Muscle of leg (tissue), 11 donors: ENCODE data around the gene NRSN2. TPM values are rescaled to one million over a fixed set of nuclear protein-coding genes. Genes with fewer than 3 reads are reported as not detected.
"Not testable (repeated sequence)": the region's sequence is repeated elsewhere in the genome, so short reads cannot be mapped to it uniquely, and the experiment has no call there.

ENCODE experiments used
- DNase-seq: peaks from one replicate; pipeline ENCODE4 v3.0.0; 2013
- H3K27ac ChIP-seq: one replicate; pipeline ENCODE4 v1.5.1; 2013; ENCODE audit warnings: mild to moderate bottlenecking, low read length, control low read depth
- H3K27me3 ChIP-seq: one replicate; pipeline ENCODE4 v1.6.1; 2013; ENCODE audit warnings: low read length; ENCODE audit not compliant: control insufficient read depth, insufficient read depth
- H3K36me3 ChIP-seq: one replicate; pipeline ENCODE4 v1.6.1; 2013; ENCODE audit warnings: low read length; ENCODE audit not compliant: control insufficient read depth, insufficient read depth
- H3K4me1 ChIP-seq: one replicate; pipeline ENCODE4 v1.6.1; 2013; ENCODE audit warnings: low read length; ENCODE audit not compliant: control insufficient read depth, insufficient read depth
- H3K4me3 ChIP-seq: one replicate; pipeline ENCODE4 v1.5.1; 2013; ENCODE audit warnings: low read length, control low read depth
- H3K9me3 ChIP-seq: replicated peaks from 2 replicates; pipeline ENCODE4 v1.6.1; 2013; ENCODE audit warnings: low read depth, low read length; ENCODE audit not compliant: control insufficient read depth
- WGBS: methylation state at CpG from one replicate; pipeline ENCODE4 v1.1.5; 2013; ENCODE audit warnings: missing lambda C conversion rate; ENCODE audit not compliant: insufficient coverage; 5-methylcytosine and 5-hydroxymethylcytosine counted together
- polyA plus RNA-seq, 8 donors: library from polyadenylated mRNA; unstranded; fragments of 120-200 nt; gene quantifications; one replicate each; pipeline versions ENCODE4 v1.2.1 to v1.2.3, GENCODE V29; 2013; ENCODE audit warnings: inconsistent platforms in 1 of 8, low replicate concordance in 1 of 8; ENCODE audit not compliant: insufficient read length in 8 of 8, insufficient read depth in 1 of 8
- total RNA-seq: library from RNA; stranded (reverse); fragments of 120-200 nt; gene quantifications from one replicate; pipeline ENCODE4 v1.2.4, GENCODE V29; 2013

NRSN2 gene
- total and polyA plus RNA-seq, 9 donors, result 12.4 to 33.6 (median 30.9) TPM

- H3K4me3 ChIP-seq, result no peak overlapping the region
- peak; percentile 86 for DNase-seq
- peaks cover 39% of the 10 kb centered on the region for H3K4me1 ChIP-seq
- 48% methylated on average over 13 of the region's 16 CpGs for WGBS
- H3K27me3 ChIP-seq, result no peaks in the 10 kb centered on the region
- H3K27ac ChIP-seq, result peak overlapping the region; percentile 26
- peaks cover 16% of the 10 kb centered on the region for H3K36me3 ChIP-seq
- no peaks in the 10 kb centered on the region for H3K9me3 ChIP-seq
Measured at GRCh38 chr20:330233-331149, 16.4 kb upstream of the NRSN2 start.

- 100% methylated on average over 1 of the region's 8 CpGs for WGBS
- DNase-seq, result no peak
- Histone ChIP-seq H3K4me3 (no peak overlapping the region), H3K9me3 (no peaks in the 10 kb centered on the region), H3K36me3 (peaks cover 4% of the 10 kb centered on the region), H3K27ac (peak overlapping the region; percentile 47), H3K4me1 (peaks cover 19% of the 10 kb centered on the region), H3K27me3 (no peaks in the 10 kb centered on the region)
Measured at GRCh38 chr20:334578-334977, 12.3 kb upstream of the NRSN2 start.

GRCh38 chr20:336040-336439, 10.9 kb upstream of the NRSN2 start:
- H3K27me3 ChIP-seq, H3K36me3 ChIP-seq, DNase-seq, H3K9me3 ChIP-seq, H3K4me3 ChIP-seq, H3K27ac ChIP-seq, H3K4me1 ChIP-seq: not testable (repeated sequence)
- 80% methylated on average over 1 of the region's 1 CpG for WGBS

GRCh38 chr20:341682-342081, 5.2 kb upstream of the NRSN2 start:
- Histone ChIP-seq H3K4me1 (peaks cover 8% of the 10 kb centered on the region), H3K9me3 (peaks cover 5% of the 10 kb centered on the region), H3K36me3 (peaks cover 5% of the 10 kb centered on the region), H3K4me3 (no peak overlapping the region), H3K27ac (no peak overlapping the region), H3K27me3 (no peaks in the 10 kb centered on the region)
- no CpG with 5 or more reads among the region's 2 CpGs for WGBS
- DNase-seq, result no peak

- Histone ChIP-seq H3K4me3 (no peak overlapping the region), H3K9me3 (peaks cover 5% of the 10 kb centered on the region)
Measured at GRCh38 chr20:343107-343506, 3.8 kb upstream of the NRSN2 start.

GRCh38 chr20:346033-346639, 775 bp upstream of the NRSN2 start:
- H3K36me3 ChIP-seq, result peaks cover 16% of the 10 kb centered on the region
- peaks cover 15% of the 10 kb centered on the region for H3K4me1 ChIP-seq
- DNase-seq, result no peak
- WGBS, result 81% methylated on average over 4 of the region's 9 CpGs
- H3K27me3 ChIP-seq, result no peaks in the 10 kb centered on the region
- peaks cover 5% of the 10 kb centered on the region for H3K9me3 ChIP-seq
- peak overlapping the region; percentile 84 for H3K4me3 ChIP-seq
- peak overlapping the region; percentile 98 for H3K27ac ChIP-seq

More at GRCh38 chr20:343107-343506, 3.8 kb upstream of the NRSN2 start:
- Histone ChIP-seq H3K27ac (no peak overlapping the region), H3K4me1 (peaks cover 8% of the 10 kb centered on the region), H3K36me3 (peaks cover 5% of the 10 kb centered on the region), H3K27me3 (no peaks in the 10 kb centered on the region)
- DNase-seq, result no peak

GRCh38 chr20:347317-347639, 367 bp downstream of the NRSN2 start:
- H3K4me3 ChIP-seq, result peak overlapping the region; percentile 84
- H3K27me3 ChIP-seq, result no peaks in the 10 kb centered on the region
- no peaks in the 10 kb centered on the region for H3K9me3 ChIP-seq
- H3K4me1 ChIP-seq, result peaks cover 15% of the 10 kb centered on the region
- DNase-seq, result no peak
- peak overlapping the region; percentile 98 for H3K27ac ChIP-seq
- H3K36me3 ChIP-seq, result peaks cover 14% of the 10 kb centered on the region
- WGBS, result 0% methylated on average over 3 of the region's 19 CpGs

GRCh38 chr20:347640-348484, 951 bp downstream of the NRSN2 start:
- peaks cover 20% of the 10 kb centered on the region for H3K36me3 ChIP-seq
- peak; percentile 98 for DNase-seq
- H3K9me3 ChIP-seq, result no peaks in the 10 kb centered on the region
- H3K4me3 ChIP-seq, result peak overlapping the region; percentile 84
- no peaks in the 10 kb centered on the region for H3K27me3 ChIP-seq
- H3K27ac ChIP-seq, result peak overlapping the region; percentile 98
- WGBS, result 0% methylated on average over 38 of the region's 61 CpGs
- H3K4me1 ChIP-seq, result peaks cover 15% of the 10 kb centered on the region

- H3K27ac ChIP-seq, result no peak overlapping the region
- no peak for DNase-seq
- 65% methylated on average over 3 of the region's 19 CpGs for WGBS
- H3K4me3 ChIP-seq, result no peak overlapping the region
- H3K4me1 ChIP-seq, result peaks cover 15% of the 10 kb centered on the region
- peaks cover 32% of the 10 kb centered on the region for H3K36me3 ChIP-seq
- H3K9me3 ChIP-seq, result no peaks in the 10 kb centered on the region
- H3K27me3 ChIP-seq, result no peaks in the 10 kb centered on the region
Measured at GRCh38 chr20:348972-349841, 2.3 kb downstream of the NRSN2 start.
